H9 (cell line): ENCODE measurements around the gene WDR91. TPM values are rescaled to one million over a fixed set of nuclear protein-coding genes. Genes with fewer than 3 reads are reported as not detected.

Source experiments
- DNase-seq: peaks from one replicate; pipeline ENCODE4 v3.0.0-alpha.2; 2017
- H2AFZ ChIP-seq: one replicate; pipeline ENCODE4 v1.6.1; 2013; ENCODE audit warnings: mild to moderate bottlenecking, low read length, control low read depth, moderate library complexity
- H2AK5ac ChIP-seq: 2 replicates; pipeline ENCODE4 v1.6.1; 2013; ENCODE audit warnings: low read length, control low read depth, mixed read lengths; ENCODE audit not compliant: insufficient read length
- H2BK120ac ChIP-seq: one replicate; pipeline ENCODE4 v1.6.1; 2013; ENCODE audit warnings: low read depth, mild to moderate bottlenecking, low read length, control low read depth, inconsistent platforms; ENCODE audit not compliant: poor library complexity, severe bottlenecking
- H2BK12ac ChIP-seq: 2 replicates; pipeline ENCODE4 v1.6.1; 2013; ENCODE audit warnings: low read length, control low read depth, mixed read lengths, low read depth; ENCODE audit not compliant: insufficient read length
- H2BK15ac ChIP-seq: 2 replicates; pipeline ENCODE4 v1.6.1; 2013; ENCODE audit warnings: low read depth, low read length, control low read depth
- H2BK20ac ChIP-seq: one replicate; pipeline ENCODE4 v1.6.1; 2013; ENCODE audit warnings: low read depth, mild to moderate bottlenecking, low read length, control low read depth, inconsistent platforms; ENCODE audit not compliant: poor library complexity, severe bottlenecking
- H2BK5ac ChIP-seq: 2 replicates; pipeline ENCODE4 v1.6.1; 2013; ENCODE audit warnings: low read length, control low read depth, mixed read lengths; ENCODE audit not compliant: insufficient read length
- H3K14ac ChIP-seq: 2 replicates; pipeline ENCODE4 v1.6.1; 2013; ENCODE audit warnings: low read length, control low read depth; ENCODE audit not compliant: insufficient read depth
- H3K18ac ChIP-seq: 2 replicates; pipeline ENCODE4 v1.6.1; 2013; ENCODE audit warnings: low read depth, mild to moderate bottlenecking, mixed read lengths, low read length, control low read depth; ENCODE audit not compliant: insufficient read length
- H3K23ac ChIP-seq: 2 replicates; pipeline ENCODE4 v1.6.1; 2013; ENCODE audit warnings: low read length, control low read depth, mixed read lengths, low read depth; ENCODE audit not compliant: insufficient read length
- H3K23me2 ChIP-seq: 2 replicates; pipeline ENCODE4 v1.6.1; 2013; ENCODE audit warnings: low read depth, mild to moderate bottlenecking, mixed read lengths, low read length, control low read depth; ENCODE audit not compliant: insufficient read length, poor library complexity, severe bottlenecking
- H3K27ac ChIP-seq: 2 replicates; pipeline ENCODE4 v1.5.1; 2013; ENCODE audit warnings: low read length, control low read depth, mixed read lengths, low read depth; ENCODE audit not compliant: insufficient read length
- H3K27me3 ChIP-seq: 2 replicates; pipeline ENCODE4 v1.6.1; 2013; ENCODE audit warnings: low read length, control low read depth, inconsistent platforms; ENCODE audit not compliant: insufficient read depth
- H3K4ac ChIP-seq: 2 replicates; pipeline ENCODE4 v1.6.1; 2013; ENCODE audit warnings: low read depth, mild to moderate bottlenecking, control low read depth, inconsistent platforms, low read length, moderate library complexity
- H3K4me1 ChIP-seq: 2 replicates; pipeline ENCODE4 v1.6.1; 2013; ENCODE audit warnings: low read length, control low read depth, inconsistent platforms; ENCODE audit not compliant: insufficient read depth
- H3K4me2 ChIP-seq: 2 replicates; pipeline ENCODE4 v1.6.1; 2013; ENCODE audit warnings: low read length, control low read depth, mixed read lengths; ENCODE audit not compliant: insufficient read length, insufficient read depth
- H3K56ac ChIP-seq: 2 replicates; pipeline ENCODE4 v1.6.1; 2013; ENCODE audit warnings: low read depth, mild to moderate bottlenecking, mixed read lengths, low read length, control low read depth; ENCODE audit not compliant: insufficient read length
- H3K79me1 ChIP-seq: 2 replicates; pipeline ENCODE4 v1.6.1; 2013; ENCODE audit warnings: low read depth, mild to moderate bottlenecking, moderate library complexity, low read length, control low read depth, inconsistent platforms; ENCODE audit not compliant: insufficient read depth, poor library complexity, severe bottlenecking
- H3K79me2 ChIP-seq: 2 replicates; pipeline ENCODE4 v1.6.1; 2013; ENCODE audit warnings: low read length, control low read depth, inconsistent platforms; ENCODE audit not compliant: insufficient read depth
- H3K9ac ChIP-seq: 2 replicates; pipeline ENCODE4 v1.6.1; 2013; ENCODE audit warnings: low read length, control low read depth, mixed read lengths; ENCODE audit not compliant: insufficient read length; ENCODE audit errors: extremely low read depth
- H3K9me3 ChIP-seq: one replicate; pipeline ENCODE4 v1.6.1; 2013; ENCODE audit warnings: low read depth, low read length, inconsistent platforms; ENCODE audit not compliant: control insufficient read depth
- H3T11ph ChIP-seq: one replicate; pipeline ENCODE4 v1.6.1; 2013; ENCODE audit warnings: mild to moderate bottlenecking, low read length, control low read depth, inconsistent platforms
- H4K20me1 ChIP-seq: one replicate; pipeline ENCODE4 v1.6.1; 2013; ENCODE audit not compliant: control insufficient read depth, insufficient read length, insufficient read depth
- H4K5ac ChIP-seq: 2 replicates; pipeline ENCODE4 v1.6.1; 2013; ENCODE audit warnings: low read depth, mild to moderate bottlenecking, mixed read lengths, low read length, control low read depth; ENCODE audit not compliant: insufficient read length
- H4K8ac ChIP-seq: replicated peaks from 2 replicates; pipeline ENCODE4 v1.6.1; 2013; ENCODE audit warnings: low read length, control low read depth, mixed read lengths, low read depth; ENCODE audit not compliant: insufficient read length
- H4K91ac ChIP-seq: 2 replicates; pipeline ENCODE4 v1.6.1; 2013; ENCODE audit warnings: low read depth, mild to moderate bottlenecking, moderate library complexity, mixed read lengths, low read length, control low read depth; ENCODE audit not compliant: insufficient read length
- H3K27ac Mint-ChIP-seq, 3 experiments: 2 replicates in 2 of 3; 3 replicates in 1 of 3; pipeline ENCODE4 v1.8.0; 2020 to 2021; ENCODE audit warnings: mixed read lengths in 3 of 3, mild to moderate bottlenecking in 1 of 3, moderate library complexity in 1 of 3
- H3K27me3 Mint-ChIP-seq: 2 replicates; pipeline ENCODE4 v1.8.0; 2021; ENCODE audit warnings: low read depth, mild to moderate bottlenecking, moderate library complexity, mixed read lengths
- H3K36me3 Mint-ChIP-seq, 3 experiments: 2 replicates in 2 of 3; 3 replicates in 1 of 3; pipeline ENCODE4 v1.8.0; 2020 to 2021; ENCODE audit warnings: low read depth in 3 of 3, mixed read lengths in 3 of 3; ENCODE audit not compliant: insufficient read depth in 1 of 3
- H3K4me1 Mint-ChIP-seq, 2 experiments: 2 replicates each; pipeline ENCODE4 v1.8.0; 2020; ENCODE audit warnings: mixed read lengths in 2 of 2
- H3K4me3 Mint-ChIP-seq, 2 experiments: 2 replicates in 1 of 2; 3 replicates in 1 of 2; pipeline ENCODE4 v1.8.0; 2020 to 2021; ENCODE audit warnings: mild to moderate bottlenecking in 2 of 2, mixed read lengths in 2 of 2, moderate library complexity in 1 of 2
- H3K9me3 Mint-ChIP-seq, 2 experiments: 2 replicates in 1 of 2; 3 replicates in 1 of 2; pipeline ENCODE4 v1.8.0; 2020; ENCODE audit warnings: mild to moderate bottlenecking in 2 of 2, mixed read lengths in 2 of 2, moderate library complexity in 1 of 2
- WGBS: extraction: QIAGEN DNeasy Blood & Tissue Kit; methylation state at CpG from one replicate; pipeline ENCODE4 v1.1.7; 2013; ENCODE audit warnings: missing lambda C conversion rate, low lambda C conversion rate, mixed read lengths; ENCODE audit not compliant: insufficient read length; ENCODE audit errors: extremely low coverage; 5-methylcytosine and 5-hydroxymethylcytosine counted together
- total RNA-seq: library from RNA; stranded (reverse); gene quantifications from 2 replicates; pipeline ENCODE4 v1.2.1, GENCODE V29; 2021
- TF ChIP-seq, protein P1 (sequence below): fragments of 200-600 bp; sonication (generic); conservative IDR thresholded peaks from 3 replicates; pipeline ENCODE4 v1.8.0; 2021; ENCODE audit warnings: antibody characterized with exemption, mild to moderate bottlenecking

The WDR91 gene
- total RNA-seq, 1 experiment from 2014 or later: 9.4 TPM

DNA sequence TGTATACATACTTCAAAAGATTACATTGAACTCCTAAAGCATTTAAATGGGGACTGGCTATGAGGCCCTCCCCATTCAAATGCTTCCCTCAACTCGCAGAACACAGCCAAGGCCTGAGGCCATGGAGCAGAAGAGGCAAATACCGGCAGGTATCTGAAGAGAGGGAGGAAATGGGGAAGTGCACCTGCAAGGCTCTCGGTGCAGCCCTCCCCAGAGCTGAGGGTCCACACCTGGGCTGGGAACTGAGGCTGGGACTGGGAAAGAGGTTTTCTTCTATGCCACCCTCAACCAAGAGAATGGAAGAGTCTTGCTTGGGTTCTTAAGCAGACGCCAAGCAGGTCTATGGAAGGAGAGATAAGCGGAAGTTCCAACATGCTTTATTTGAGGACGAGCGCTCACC is 27.8 kb downstream of the WDR91 start:
- Histone ChIP-seq H4K20me1 (no peaks in the 10 kb centered on the region), H3K4me2 (no peak overlapping the region), H3T11ph (no peak overlapping the region), H3K27me3 (no peaks in the 10 kb centered on the region), H3K23ac (no peak overlapping the region), H3K18ac (no peak overlapping the region), H3K56ac (no peak overlapping the region), H3K23me2 (no peaks in the 10 kb centered on the region), H2BK15ac (no peak overlapping the region), H3K9me3 (peaks cover 25% of the 10 kb centered on the region), H2BK20ac (no peak overlapping the region), H3K79me2 (no peaks in the 10 kb centered on the region), H2BK5ac (no peak overlapping the region), H4K5ac (no peak overlapping the region), H3K9ac (no peak overlapping the region), H2AK5ac (no peak overlapping the region), H3K79me1 (no peaks in the 10 kb centered on the region), H2BK12ac (no peak overlapping the region), H3K4me1 (no peaks in the 10 kb centered on the region), H2BK120ac (no peak overlapping the region), H4K91ac (no peak overlapping the region), H3K14ac (no peak overlapping the region), H4K8ac (no peak overlapping the region), H3K4ac (no peak overlapping the region), H3K27ac (no peak overlapping the region), H2AFZ (no peak overlapping the region)
- Mint-ChIP-seq H3K27me3 (no peaks in the 10 kb centered on the region), H3K4me1 (peaks cover 0 to 4% of the 10 kb centered on the region in 2 experiments; a peak in 2 of 4 replicates), H3K27ac (no peak overlapping the region), H3K9me3 (peaks cover 34% of the 10 kb centered on the region in 2 experiments), H3K4me3 (no peak overlapping the region), H3K36me3 (peaks cover 30 to 88% (median 64%) of the 10 kb centered on the region in 3 experiments)
- DNase-seq: no peak
- TF ChIP-seq, protein P1, sequence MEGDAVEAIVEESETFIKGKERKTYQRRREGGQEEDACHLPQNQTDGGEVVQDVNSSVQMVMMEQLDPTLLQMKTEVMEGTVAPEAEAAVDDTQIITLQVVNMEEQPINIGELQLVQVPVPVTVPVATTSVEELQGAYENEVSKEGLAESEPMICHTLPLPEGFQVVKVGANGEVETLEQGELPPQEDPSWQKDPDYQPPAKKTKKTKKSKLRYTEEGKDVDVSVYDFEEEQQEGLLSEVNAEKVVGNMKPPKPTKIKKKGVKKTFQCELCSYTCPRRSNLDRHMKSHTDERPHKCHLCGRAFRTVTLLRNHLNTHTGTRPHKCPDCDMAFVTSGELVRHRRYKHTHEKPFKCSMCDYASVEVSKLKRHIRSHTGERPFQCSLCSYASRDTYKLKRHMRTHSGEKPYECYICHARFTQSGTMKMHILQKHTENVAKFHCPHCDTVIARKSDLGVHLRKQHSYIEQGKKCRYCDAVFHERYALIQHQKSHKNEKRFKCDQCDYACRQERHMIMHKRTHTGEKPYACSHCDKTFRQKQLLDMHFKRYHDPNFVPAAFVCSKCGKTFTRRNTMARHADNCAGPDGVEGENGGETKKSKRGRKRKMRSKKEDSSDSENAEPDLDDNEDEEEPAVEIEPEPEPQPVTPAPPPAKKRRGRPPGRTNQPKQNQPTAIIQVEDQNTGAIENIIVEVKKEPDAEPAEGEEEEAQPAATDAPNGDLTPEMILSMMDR: no peak
- WGBS: no CpG with 5 or more reads among the region's 7 CpGs
